ENCODE measurements around the gene TSPOAP1. TPM values are rescaled to one million over a fixed set of nuclear protein-coding genes. Genes with fewer than 3 reads are reported as not detected.

The TSPOAP1 gene
- total and polyA plus RNA-seq, 2 of the 13 experiments (the other 11 are each of a cell fraction or from before 2014, with no cell fraction given), result not detected

DNA sequence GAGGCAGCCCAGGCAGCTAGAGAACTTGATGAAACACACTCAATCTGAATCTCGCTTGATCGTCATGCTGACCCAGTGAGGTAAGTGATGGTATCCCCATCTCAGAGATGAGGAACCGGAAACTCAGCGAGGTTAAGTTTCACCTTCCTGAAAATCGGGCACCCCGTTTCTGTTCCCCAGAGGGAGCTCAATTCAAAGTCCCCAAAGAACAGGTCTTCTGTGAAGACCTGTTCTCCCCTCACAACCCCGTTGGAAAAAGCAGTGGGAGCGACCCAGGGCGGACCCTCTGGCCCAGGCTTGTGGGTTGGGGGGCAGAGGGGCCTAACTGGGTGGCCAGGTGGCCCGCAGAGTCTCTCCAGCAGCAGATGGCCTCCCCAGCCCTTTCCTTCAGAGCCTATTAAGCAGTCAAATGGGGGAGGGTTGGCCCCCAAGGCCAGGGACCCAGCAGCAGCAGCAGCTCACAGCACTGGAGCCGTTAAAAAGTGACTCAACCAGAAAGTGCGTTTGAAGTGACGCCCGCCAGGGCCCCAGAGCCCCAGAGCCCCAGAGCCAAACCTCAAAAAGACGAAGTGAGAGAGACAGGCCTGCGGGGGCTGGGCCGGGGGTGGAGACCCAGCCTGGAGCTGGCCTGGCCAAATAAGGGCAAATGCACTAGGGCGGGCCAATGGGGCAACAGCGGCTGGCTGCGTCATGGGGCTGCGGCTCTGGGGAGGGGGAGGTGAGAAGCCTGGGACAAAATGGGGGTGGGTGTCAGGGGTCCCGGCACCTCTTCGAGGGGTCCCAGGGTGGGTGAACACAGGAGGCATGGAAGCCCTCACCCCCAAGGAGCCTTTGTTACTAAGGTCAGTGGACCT, 9.2 kb upstream of the TSPOAP1 start (continued):
- TF ChIP-seq ZBTB7B (CRISPR knock-in tag; IDR thresholded peaks at IDR 0.05) (peak; percentile 27; the same call in 1 of the 2 replicates), CEBPB (IDR thresholded peaks at IDR 0.05; ENCODE audit: borderline replicate concordance, low read depth, low read length) (peak; percentile 41; the same call in 1 of the 2 replicates), ZNF274 (CRISPR knock-in tag; IDR thresholded peaks at IDR 0.05) (peak; percentile 51; the same call in 1 of the 2 replicates), PHF5A (CRISPR knock-in tag; IDR thresholded peaks at IDR 0.05; ENCODE audit: low read depth, unreplicated experiment) (no peak), DPF2 (CRISPR knock-in tag; IDR thresholded peaks at IDR 0.05; ENCODE audit: borderline replicate concordance, low read depth) (no peak), FOXA3 (CRISPR knock-in tag; IDR thresholded peaks at IDR 0.05) (no peak), SIX1 (CRISPR knock-in tag; IDR thresholded peaks at IDR 0.05; ENCODE audit: borderline replicate concordance) (no peak), TEAD2 (CRISPR knock-in tag; IDR thresholded peaks at IDR 0.05) (no peak)
- TF ChIP-seq, protein P1, sequence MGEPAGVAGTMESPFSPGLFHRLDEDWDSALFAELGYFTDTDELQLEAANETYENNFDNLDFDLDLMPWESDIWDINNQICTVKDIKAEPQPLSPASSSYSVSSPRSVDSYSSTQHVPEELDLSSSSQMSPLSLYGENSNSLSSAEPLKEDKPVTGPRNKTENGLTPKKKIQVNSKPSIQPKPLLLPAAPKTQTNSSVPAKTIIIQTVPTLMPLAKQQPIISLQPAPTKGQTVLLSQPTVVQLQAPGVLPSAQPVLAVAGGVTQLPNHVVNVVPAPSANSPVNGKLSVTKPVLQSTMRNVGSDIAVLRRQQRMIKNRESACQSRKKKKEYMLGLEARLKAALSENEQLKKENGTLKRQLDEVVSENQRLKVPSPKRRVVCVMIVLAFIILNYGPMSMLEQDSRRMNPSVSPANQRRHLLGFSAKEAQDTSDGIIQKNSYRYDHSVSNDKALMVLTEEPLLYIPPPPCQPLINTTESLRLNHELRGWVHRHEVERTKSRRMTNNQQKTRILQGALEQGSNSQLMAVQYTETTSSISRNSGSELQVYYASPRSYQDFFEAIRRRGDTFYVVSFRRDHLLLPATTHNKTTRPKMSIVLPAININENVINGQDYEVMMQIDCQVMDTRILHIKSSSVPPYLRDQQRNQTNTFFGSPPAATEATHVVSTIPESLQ (CRISPR knock-in tag; conservative IDR thresholded peaks at IDR 0.05), result no peak
- TF ChIP-seq, protein P2, sequence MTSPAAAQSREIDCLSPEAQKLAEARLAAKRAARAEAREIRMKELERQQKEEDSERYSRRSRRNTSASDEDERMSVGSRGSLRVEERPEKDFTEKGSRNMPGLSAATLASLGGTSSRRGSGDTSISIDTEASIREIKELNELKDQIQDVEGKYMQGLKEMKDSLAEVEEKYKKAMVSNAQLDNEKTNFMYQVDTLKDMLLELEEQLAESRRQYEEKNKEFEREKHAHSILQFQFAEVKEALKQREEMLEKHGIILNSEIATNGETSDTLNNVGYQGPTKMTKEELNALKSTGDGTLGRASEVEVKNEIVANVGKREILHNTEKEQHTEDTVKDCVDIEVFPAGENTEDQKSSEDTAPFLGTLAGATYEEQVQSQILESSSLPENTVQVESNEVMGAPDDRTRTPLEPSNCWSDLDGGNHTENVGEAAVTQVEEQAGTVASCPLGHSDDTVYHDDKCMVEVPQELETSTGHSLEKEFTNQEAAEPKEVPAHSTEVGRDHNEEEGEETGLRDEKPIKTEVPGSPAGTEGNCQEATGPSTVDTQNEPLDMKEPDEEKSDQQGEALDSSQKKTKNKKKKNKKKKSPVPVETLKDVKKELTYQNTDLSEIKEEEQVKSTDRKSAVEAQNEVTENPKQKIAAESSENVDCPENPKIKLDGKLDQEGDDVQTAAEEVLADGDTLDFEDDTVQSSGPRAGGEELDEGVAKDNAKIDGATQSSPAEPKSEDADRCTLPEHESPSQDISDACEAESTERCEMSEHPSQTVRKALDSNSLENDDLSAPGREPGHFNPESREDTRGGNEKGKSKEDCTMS (CRISPR knock-in tag; conservative IDR thresholded peaks at IDR 0.05), result no peak
- TF ChIP-seq, protein P3, sequence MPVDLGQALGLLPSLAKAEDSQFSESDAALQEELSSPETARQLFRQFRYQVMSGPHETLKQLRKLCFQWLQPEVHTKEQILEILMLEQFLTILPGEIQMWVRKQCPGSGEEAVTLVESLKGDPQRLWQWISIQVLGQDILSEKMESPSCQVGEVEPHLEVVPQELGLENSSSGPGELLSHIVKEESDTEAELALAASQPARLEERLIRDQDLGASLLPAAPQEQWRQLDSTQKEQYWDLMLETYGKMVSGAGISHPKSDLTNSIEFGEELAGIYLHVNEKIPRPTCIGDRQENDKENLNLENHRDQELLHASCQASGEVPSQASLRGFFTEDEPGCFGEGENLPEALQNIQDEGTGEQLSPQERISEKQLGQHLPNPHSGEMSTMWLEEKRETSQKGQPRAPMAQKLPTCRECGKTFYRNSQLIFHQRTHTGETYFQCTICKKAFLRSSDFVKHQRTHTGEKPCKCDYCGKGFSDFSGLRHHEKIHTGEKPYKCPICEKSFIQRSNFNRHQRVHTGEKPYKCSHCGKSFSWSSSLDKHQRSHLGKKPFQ (CRISPR knock-in tag; IDR thresholded peaks at IDR 0.05; ENCODE audit: insufficient replicate concordance), result no peak
- TF ChIP-seq, protein P4, sequence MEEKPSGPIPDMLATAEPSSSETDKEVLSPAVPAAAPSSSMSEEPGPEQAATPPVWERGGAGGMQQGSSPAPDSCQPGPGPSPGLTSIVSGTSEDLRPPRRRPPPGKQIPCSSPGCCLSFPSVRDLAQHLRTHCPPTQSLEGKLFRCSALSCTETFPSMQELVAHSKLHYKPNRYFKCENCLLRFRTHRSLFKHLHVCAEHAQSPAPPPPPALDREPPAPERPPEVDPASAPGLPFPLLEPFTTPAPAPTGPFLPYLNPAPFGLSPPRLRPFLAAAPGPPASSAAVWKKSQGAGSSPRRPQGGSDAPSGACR (CRISPR knock-in tag; IDR thresholded peaks at IDR 0.05), result no peak
- TF ChIP-seq, protein P5, sequence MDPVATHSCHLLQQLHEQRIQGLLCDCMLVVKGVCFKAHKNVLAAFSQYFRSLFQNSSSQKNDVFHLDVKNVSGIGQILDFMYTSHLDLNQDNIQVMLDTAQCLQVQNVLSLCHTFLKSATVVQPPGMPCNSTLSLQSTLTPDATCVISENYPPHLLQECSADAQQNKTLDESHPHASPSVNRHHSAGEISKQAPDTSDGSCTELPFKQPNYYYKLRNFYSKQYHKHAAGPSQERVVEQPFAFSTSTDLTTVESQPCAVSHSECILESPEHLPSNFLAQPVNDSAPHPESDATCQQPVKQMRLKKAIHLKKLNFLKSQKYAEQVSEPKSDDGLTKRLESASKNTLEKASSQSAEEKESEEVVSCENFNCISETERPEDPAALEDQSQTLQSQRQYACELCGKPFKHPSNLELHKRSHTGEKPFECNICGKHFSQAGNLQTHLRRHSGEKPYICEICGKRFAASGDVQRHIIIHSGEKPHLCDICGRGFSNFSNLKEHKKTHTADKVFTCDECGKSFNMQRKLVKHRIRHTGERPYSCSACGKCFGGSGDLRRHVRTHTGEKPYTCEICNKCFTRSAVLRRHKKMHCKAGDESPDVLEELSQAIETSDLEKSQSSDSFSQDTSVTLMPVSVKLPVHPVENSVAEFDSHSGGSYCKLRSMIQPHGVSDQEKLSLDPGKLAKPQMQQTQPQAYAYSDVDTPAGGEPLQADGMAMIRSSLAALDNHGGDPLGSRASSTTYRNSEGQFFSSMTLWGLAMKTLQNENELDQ (CRISPR knock-in tag; IDR thresholded peaks at IDR 0.05; ENCODE audit: borderline replicate concordance), result no peak

All from HepG2 (cell line).